Myometrial cell (primary cell): ENCODE data around the gene ATP2C1. TPM values are rescaled to one million over a fixed set of nuclear protein-coding genes. Genes with fewer than 3 reads are reported as not detected.

Source experiments
- total RNA-seq: library from RNA; depleted of rRNA; stranded (reverse); fragments of >200 nt; gene quantifications from 2 replicates; pipeline ENCODE4 v1.2.3, GENCODE V29; 2015

The ATP2C1 gene
- 58.5 and 89.3 TPM in 2 replicates for total RNA-seq

GRCh38 chr3:130893376-130894129 lies at the start of gene ATP2C1:
Gene ATP2C1 (plus strand): TSS chr3:130894084. CDS start chr3:130894770, 686 bp downstream.

GRCh38 chr3:131026321-131027151 lies 132.7 kb downstream of the ATP2C1 start, which contains the start of the genes ASTE1 and NEK11:
Gene ASTE1 (minus strand): TSS chr3:131026825. CDS start chr3:131025306, 1,519 bp downstream.
Gene NEK11 (plus strand): TSS chr3:131026877. CDS start chr3:131029709, 2,832 bp downstream.

Other genes with a start within 250 kb of the ATP2C1 start
- gene PIK3R4, start 147.3 kb upstream of the ATP2C1 start, total RNA-seq = 31.1 and 37.9 TPM in 2 replicates
- 3.0 and 4.3 TPM in 2 replicates for gene ASTE1, start 132.7 kb downstream of the ATP2C1 start, total RNA-seq
- 5.7 and 6.3 TPM in 2 replicates for gene NEK11, start 132.8 kb downstream of the ATP2C1 start, total RNA-seq